ENCODE results near the gene GAS6.
"Not testable (repeated sequence)": the region's sequence is repeated elsewhere in the genome, so short reads cannot be mapped to it uniquely, and the experiment has no call there.

The GAS6 gene

DNA sequence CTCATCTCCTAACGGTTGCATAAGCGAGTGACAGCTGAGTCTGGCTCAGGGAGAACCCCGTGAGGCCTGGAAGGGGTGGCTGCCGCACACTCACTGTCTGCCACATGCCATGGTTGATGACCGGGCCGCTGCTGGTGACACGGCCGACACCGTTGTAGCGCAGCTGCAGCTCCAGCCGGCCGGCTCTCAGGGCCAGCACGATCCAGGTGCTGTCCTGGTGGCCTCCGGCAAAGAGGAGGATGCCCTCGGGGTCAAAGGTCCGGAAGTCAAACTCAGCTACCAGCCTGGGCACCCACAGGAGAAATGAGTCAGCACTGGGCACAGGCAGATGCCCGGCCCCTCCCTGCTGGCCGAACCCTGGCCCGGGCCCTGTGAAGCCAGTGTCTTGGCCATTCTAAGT, 31.7 kb downstream of the GAS6 start:
- TF ChIP-seq TCF4 (CRISPR knock-in tag; IDR thresholded peaks at IDR 0.05; ENCODE audit: borderline replicate concordance) (no peak), BACH2 (CRISPR knock-in tag; IDR thresholded peaks at IDR 0.05; ENCODE audit: borderline replicate concordance) (no peak), ZNF70 (CRISPR knock-in tag; IDR thresholded peaks at IDR 0.05) (no peak), ESRRG (CRISPR knock-in tag; IDR thresholded peaks at IDR 0.05) (no peak), ZFP30 (CRISPR knock-in tag; IDR thresholded peaks at IDR 0.05) (no peak), OSR1 (CRISPR knock-in tag; IDR thresholded peaks at IDR 0.05) (no peak), TOX (CRISPR knock-in tag; IDR thresholded peaks at IDR 0.05; ENCODE audit: borderline replicate concordance) (no peak), GLIS3 (CRISPR knock-in tag; IDR thresholded peaks at IDR 0.05) (no peak), ARNTL (CRISPR knock-in tag; IDR thresholded peaks at IDR 0.05; ENCODE audit: borderline replicate concordance, low read depth) (no peak), ZFP3 (CRISPR knock-in tag; IDR thresholded peaks at IDR 0.05) (no peak), ISL1 (CRISPR knock-in tag; IDR thresholded peaks at IDR 0.05) (no peak)
- TF ChIP-seq, protein P1, sequence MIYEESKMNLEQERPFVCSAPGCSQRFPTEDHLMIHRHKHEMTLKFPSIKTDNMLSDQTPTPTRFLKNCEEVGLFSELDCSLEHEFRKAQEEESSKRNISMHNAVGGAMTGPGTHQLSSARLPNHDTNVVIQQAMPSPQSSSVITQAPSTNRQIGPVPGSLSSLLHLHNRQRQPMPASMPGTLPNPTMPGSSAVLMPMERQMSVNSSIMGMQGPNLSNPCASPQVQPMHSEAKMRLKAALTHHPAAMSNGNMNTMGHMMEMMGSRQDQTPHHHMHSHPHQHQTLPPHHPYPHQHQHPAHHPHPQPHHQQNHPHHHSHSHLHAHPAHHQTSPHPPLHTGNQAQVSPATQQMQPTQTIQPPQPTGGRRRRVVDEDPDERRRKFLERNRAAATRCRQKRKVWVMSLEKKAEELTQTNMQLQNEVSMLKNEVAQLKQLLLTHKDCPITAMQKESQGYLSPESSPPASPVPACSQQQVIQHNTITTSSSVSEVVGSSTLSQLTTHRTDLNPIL (CRISPR knock-in tag; IDR thresholded peaks at IDR 0.05; ENCODE audit: low read depth): no peak
- TF ChIP-seq, protein P2, sequence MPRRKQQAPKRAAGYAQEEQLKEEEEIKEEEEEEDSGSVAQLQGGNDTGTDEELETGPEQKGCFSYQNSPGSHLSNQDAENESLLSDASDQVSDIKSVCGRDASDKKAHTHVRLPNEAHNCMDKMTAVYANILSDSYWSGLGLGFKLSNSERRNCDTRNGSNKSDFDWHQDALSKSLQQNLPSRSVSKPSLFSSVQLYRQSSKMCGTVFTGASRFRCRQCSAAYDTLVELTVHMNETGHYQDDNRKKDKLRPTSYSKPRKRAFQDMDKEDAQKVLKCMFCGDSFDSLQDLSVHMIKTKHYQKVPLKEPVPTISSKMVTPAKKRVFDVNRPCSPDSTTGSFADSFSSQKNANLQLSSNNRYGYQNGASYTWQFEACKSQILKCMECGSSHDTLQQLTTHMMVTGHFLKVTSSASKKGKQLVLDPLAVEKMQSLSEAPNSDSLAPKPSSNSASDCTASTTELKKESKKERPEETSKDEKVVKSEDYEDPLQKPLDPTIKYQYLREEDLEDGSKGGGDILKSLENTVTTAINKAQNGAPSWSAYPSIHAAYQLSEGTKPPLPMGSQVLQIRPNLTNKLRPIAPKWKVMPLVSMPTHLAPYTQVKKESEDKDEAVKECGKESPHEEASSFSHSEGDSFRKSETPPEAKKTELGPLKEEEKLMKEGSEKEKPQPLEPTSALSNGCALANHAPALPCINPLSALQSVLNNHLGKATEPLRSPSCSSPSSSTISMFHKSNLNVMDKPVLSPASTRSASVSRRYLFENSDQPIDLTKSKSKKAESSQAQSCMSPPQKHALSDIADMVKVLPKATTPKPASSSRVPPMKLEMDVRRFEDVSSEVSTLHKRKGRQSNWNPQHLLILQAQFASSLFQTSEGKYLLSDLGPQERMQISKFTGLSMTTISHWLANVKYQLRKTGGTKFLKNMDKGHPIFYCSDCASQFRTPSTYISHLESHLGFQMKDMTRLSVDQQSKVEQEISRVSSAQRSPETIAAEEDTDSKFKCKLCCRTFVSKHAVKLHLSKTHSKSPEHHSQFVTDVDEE (CRISPR knock-in tag; IDR thresholded peaks at IDR 0.05): no peak
- no peak for ATAC-seq

DNA sequence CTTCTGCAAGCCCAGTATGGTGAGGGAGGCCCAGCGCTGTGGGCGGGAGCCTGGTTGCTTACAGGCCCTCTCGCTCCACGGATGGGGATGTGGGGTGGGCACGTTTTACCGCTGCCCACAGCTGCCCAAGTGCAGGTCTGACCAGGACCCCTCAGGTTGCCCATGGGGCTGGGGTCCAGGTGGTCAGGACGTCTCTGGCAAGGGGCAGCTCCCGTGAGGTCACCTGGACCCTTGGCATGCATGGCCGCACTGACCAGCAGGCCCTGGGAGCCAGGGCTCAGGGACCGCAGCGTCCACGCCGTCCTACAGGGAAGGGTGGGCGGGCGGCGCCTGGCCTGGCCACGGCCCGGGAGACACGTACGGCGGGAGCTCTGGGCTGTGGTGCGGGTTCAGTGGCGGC, 32.8 kb downstream of the GAS6 start:
- TF ChIP-seq TOX (CRISPR knock-in tag; IDR thresholded peaks at IDR 0.05; ENCODE audit: borderline replicate concordance) (no peak), CSDC2 (CRISPR knock-in tag; IDR thresholded peaks at IDR 0.05) (no peak), ZC3H10 (CRISPR knock-in tag; IDR thresholded peaks at IDR 0.05) (no peak), ZFP3 (CRISPR knock-in tag; IDR thresholded peaks at IDR 0.05) (no peak)
- no peak for ATAC-seq

DNA sequence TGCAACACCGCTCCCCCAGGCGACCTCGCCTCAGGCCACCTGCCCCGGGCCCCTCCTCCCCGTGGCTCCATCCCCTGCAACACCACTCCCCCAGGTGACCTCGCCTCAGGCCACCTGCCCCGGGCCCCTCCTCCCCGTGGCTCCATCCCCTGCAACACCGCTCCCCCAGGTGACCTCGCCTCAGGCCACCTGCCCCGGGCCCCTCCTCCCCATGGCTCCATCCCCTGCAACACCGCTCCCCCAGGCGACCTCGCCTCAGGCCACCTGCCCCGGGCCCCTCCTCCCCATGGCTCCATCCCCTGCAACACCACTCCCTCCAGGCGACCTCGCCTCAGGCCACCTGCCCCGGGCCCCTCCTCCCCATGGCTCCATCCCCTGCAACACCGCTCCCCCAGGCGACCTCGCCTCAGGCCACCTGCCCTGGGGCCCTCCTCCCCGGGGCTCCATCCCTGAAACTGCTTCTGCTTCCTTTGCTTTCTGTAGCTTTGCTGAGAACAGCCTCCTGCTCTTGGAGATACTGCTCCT, 33.4 kb downstream of the GAS6 start:
- ATAC-seq: not testable (repeated sequence)

DNA sequence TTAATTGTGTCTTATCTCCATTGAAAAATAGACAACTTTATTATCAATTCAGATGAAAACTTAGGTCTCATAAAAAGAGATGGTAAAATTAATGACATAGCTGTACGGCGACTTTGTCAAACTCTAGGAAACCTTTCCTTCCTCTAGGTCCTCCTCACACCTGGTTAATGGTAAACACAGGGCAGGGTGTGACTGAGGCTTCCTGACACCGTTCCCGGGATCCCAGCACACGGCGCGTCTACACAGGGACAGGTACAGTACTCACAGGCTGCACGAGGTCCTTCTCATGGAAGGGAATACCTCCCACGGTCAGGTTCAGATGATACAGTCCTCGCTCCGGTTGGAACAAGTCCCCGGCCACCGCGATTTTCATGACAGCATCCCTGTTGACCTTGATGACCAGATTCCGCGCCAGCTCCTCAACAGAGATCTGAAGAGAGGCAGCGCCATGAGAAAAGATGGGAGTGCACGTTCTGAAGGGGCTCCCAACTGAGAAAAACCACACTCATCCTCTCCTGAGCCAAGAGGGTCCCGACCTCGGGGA, 35.5 kb downstream of the GAS6 start:
- no peak for ATAC-seq
- TF ChIP-seq ARNTL (CRISPR knock-in tag; IDR thresholded peaks at IDR 0.05; ENCODE audit: borderline replicate concordance, low read depth) (no peak), ZNF565 (CRISPR knock-in tag; conservative IDR thresholded peaks at IDR 0.05; ENCODE audit: low read depth) (no peak), SNAI2 (CRISPR knock-in tag; IDR thresholded peaks at IDR 0.05) (no peak), BACH2 (CRISPR knock-in tag; IDR thresholded peaks at IDR 0.05; ENCODE audit: borderline replicate concordance) (no peak), OSR1 (CRISPR knock-in tag; IDR thresholded peaks at IDR 0.05) (no peak), ZC3H10 (CRISPR knock-in tag; IDR thresholded peaks at IDR 0.05) (no peak), CSDC2 (CRISPR knock-in tag; IDR thresholded peaks at IDR 0.05) (no peak), TOX (CRISPR knock-in tag; IDR thresholded peaks at IDR 0.05; ENCODE audit: borderline replicate concordance) (no peak), ESRRG (CRISPR knock-in tag; IDR thresholded peaks at IDR 0.05) (no peak), GLIS3 (CRISPR knock-in tag; IDR thresholded peaks at IDR 0.05) (no peak), ISL1 (CRISPR knock-in tag; IDR thresholded peaks at IDR 0.05) (no peak)
- TF ChIP-seq, protein P1 (CRISPR knock-in tag; IDR thresholded peaks at IDR 0.05; ENCODE audit: low read depth): no peak
- TF ChIP-seq, protein P3, sequence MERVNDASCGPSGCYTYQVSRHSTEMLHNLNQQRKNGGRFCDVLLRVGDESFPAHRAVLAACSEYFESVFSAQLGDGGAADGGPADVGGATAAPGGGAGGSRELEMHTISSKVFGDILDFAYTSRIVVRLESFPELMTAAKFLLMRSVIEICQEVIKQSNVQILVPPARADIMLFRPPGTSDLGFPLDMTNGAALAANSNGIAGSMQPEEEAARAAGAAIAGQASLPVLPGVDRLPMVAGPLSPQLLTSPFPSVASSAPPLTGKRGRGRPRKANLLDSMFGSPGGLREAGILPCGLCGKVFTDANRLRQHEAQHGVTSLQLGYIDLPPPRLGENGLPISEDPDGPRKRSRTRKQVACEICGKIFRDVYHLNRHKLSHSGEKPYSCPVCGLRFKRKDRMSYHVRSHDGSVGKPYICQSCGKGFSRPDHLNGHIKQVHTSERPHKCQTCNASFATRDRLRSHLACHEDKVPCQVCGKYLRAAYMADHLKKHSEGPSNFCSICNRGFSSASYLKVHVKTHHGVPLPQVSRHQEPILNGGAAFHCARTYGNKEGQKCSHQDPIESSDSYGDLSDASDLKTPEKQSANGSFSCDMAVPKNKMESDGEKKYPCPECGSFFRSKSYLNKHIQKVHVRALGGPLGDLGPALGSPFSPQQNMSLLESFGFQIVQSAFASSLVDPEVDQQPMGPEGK (CRISPR knock-in tag; IDR thresholded peaks at IDR 0.05; ENCODE audit: borderline replicate concordance): no peak

DNA sequence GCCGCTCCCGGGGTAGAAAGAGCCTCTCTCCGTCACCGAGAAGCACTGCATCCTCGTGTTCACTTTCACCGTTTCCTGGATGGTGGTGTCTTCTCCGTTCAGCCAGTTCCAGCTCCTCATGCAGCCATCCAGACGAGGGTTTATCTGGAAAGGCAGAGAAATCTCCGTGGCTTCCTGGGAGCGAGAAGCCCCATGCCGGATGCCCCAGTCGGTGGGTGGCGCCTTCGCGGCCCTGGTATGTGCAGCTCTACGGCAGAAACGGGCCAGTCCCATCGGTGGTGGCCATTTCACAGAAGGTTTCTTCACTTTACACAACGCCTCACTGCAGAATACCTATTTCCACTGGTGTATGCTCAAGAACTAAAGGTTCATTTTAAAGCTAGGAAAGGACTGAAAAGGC, 36.9 kb downstream of the GAS6 start:
- TF ChIP-seq CSDC2 (CRISPR knock-in tag; IDR thresholded peaks at IDR 0.05) (no peak), ZNF70 (CRISPR knock-in tag; IDR thresholded peaks at IDR 0.05) (no peak)
- TF ChIP-seq, protein P2 (CRISPR knock-in tag; IDR thresholded peaks at IDR 0.05): no peak
- no peak for ATAC-seq

DNA sequence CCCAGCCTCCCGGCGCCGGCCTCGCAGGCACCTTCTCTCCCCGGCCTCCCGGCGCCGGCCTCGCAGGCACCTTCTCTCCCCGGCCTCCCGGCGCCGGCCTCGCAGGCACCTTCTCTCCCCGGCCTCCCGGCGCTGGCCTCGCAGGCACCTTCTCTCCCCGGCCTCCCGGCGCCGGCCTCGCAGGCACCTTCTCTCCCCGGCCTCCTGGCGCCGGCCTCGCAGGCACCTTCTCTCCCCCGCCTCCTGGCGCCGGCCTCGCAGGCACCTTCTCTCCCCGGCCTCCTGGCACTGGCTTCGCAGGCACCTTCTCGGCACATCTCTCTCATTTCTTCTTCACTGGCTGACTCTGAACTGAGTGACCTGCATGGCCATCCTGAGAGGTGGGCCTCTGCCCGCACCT, 37.4 kb downstream of the GAS6 start:
- ATAC-seq: not testable (repeated sequence)

Data from SK-N-SH treated with all-trans-retinoic acid at 6 μM for 48 hours (cell line).